Prostate gland (tissue), 2 donors: ENCODE results near the gene TFEB.

ENCODE experiments used
- CTCF ChIP-seq, 4 experiments: fragments of 200-600 bp in 2 of 4; fragments of 450-650 bp in 2 of 4; sonication (generic) in 2 of 4; IDR thresholded peaks; 1 replicate in 3 of 4; 2 replicates in 1 of 4; pipeline ENCODE4 v1.5.1; 2016 to 2019; ENCODE audit warnings: antibody characterized with exemption in 4 of 4, mild to moderate bottlenecking in 2 of 4, moderate library complexity in 2 of 4
- POLR2A ChIP-seq: fragments of 450-650 bp; IDR thresholded peaks from one replicate; pipeline ENCODE4 v1.6.1; 2016; ENCODE audit warnings: antibody characterized with exemption, mild to moderate bottlenecking
- POLR2AphosphoS5 ChIP-seq: sonication (generic); formaldehyde crosslinking; IDR thresholded peaks from one replicate; pipeline ENCODE4 v1.6.1; 2017; ENCODE audit warnings: antibody characterized with exemption

GRCh38 chr6:41702089-41702745 is 33.2 kb downstream of the TFEB start:
- TF ChIP-seq CTCF (IDR thresholded peaks at IDR 0.05): no peak
- TF ChIP-seq POLR2A: no peak
- no peak for TF ChIP-seq POLR2AphosphoS5
